HepG2 (cell line): Measurements from ENCODE around the gene BMERB1. TPM values are rescaled to one million over a fixed set of nuclear protein-coding genes. Genes with fewer than 3 reads are reported as not detected.

Experiments used
- ATAC-seq: fragments of 200-7000 bp; cut with Tn5 transposase; 3 replicates; pipeline ENCODE4 v1.9.1; 2020; ENCODE audit warnings: mild to moderate bottlenecking, moderate library complexity
- BruUV-seq: library from RNA; stranded (reverse); fragments of 400-500 nt; replicated peaks from 2 replicates; lab custom pipeline; 2021; lab: Mats Ljungman, UMichigan
- CTCF ChIA-PET: fragments of 300-600 bp; formaldehyde crosslinking; extraction: SDS; loops from one replicate; lab custom pipeline; 2021; ENCODE audit warnings: low total read pairs, inconsistent platforms, low intra/inter-chr PET ratio; lab: Yijun Ruan, JAX
- POLR2A ChIA-PET: fragments of 350-600 bp; sonication (Branson Sonifier 250); formaldehyde crosslinking; loops from one replicate; lab custom pipeline; 2020; ENCODE audit warnings: antibody characterized with exemption, inconsistent platforms; lab: Yijun Ruan, JAX
- DNase-seq: peaks from one replicate; pipeline ENCODE4 v3.0.0-alpha.2; 2015; ENCODE audit warnings: low spot score
- FAIRE-seq: peaks from 3 replicates; lab custom pipeline; 2011; peaks lifted over from hg19 to GRCh38; lab: Jason Lieb, UNC
- H2AFZ ChIP-seq: one replicate; pipeline ENCODE4 v1.6.1; 2011; ENCODE audit warnings: low read length, inconsistent platforms
- H3K27ac ChIP-seq: fragments of 300-600 bp; 3 replicates; pipeline ENCODE4 v1.8.0; 2011; ENCODE audit warnings: mixed run types, mild to moderate bottlenecking, mixed read lengths, low read length, inconsistent platforms; ENCODE audit not compliant: insufficient read depth; ENCODE audit errors: extremely low read length
- H3K27me3 ChIP-seq, 2 experiments: fragments of 200-600 bp in 1 of 2; 2 replicates in 1 of 2; 3 replicates in 1 of 2; pipeline versions ENCODE4 v1.6.0 to v1.8.0; 2011; ENCODE audit warnings: low read length in 2 of 2, mild to moderate bottlenecking in 2 of 2, moderate library complexity in 2 of 2, inconsistent platforms in 1 of 2; ENCODE audit not compliant: insufficient read depth in 2 of 2, control insufficient read depth in 1 of 2
- H3K36me3 ChIP-seq, 2 experiments: fragments of 200-600 bp in 1 of 2; replicated peaks in 1 of 2; 2 replicates in 1 of 2; 3 replicates in 1 of 2; pipeline versions ENCODE4 v1.5.1 to v1.8.0; 2011; ENCODE audit warnings: low read length in 2 of 2, inconsistent platforms in 1 of 2; ENCODE audit not compliant: insufficient read depth in 2 of 2, control insufficient read depth in 1 of 2
- H3K4me1 ChIP-seq: 2 replicates; pipeline ENCODE4 v1.5.1; 2012; ENCODE audit warnings: low read length, inconsistent platforms; ENCODE audit not compliant: insufficient read depth
- H3K4me2 ChIP-seq: 2 replicates; pipeline ENCODE4 v1.6.0; 2011; ENCODE audit warnings: low read depth, low read length, inconsistent platforms
- H3K4me3 ChIP-seq, 3 experiments: fragments of 200-600 bp in 1 of 3; sonication (generic), shearing (Covaris generic) in 1 of 3; replicated peaks in 1 of 3; 2 replicates each; pipeline ENCODE4 v1.5.1; 2011 to 2016; ENCODE audit warnings: low read length in 3 of 3, inconsistent platforms in 2 of 3, low read depth in 2 of 3, mild to moderate bottlenecking in 2 of 3, control low read depth in 1 of 3, mixed read lengths in 1 of 3; ENCODE audit not compliant: insufficient read depth in 1 of 3
- H3K79me2 ChIP-seq: one replicate; pipeline ENCODE4 v1.6.1; 2011; ENCODE audit warnings: low read length, inconsistent platforms; ENCODE audit not compliant: insufficient read depth
- H3K9ac ChIP-seq: 2 replicates; pipeline ENCODE4 v1.6.0; 2011; ENCODE audit warnings: mild to moderate bottlenecking, low read depth, low read length, inconsistent platforms; ENCODE audit not compliant: insufficient read depth
- H3K9me3 ChIP-seq: 2 replicates; pipeline ENCODE4 v1.5.1; 2012; ENCODE audit warnings: mild to moderate bottlenecking, low read length
- H4K20me1 ChIP-seq: 2 replicates; pipeline ENCODE4 v1.6.0; 2011; ENCODE audit warnings: inconsistent platforms, mild to moderate bottlenecking, low read length, moderate library complexity; ENCODE audit not compliant: insufficient read depth
- DRAP1 ChIP-seq: IDR thresholded peaks from 2 replicates; pipeline ENCODE4 v1.6.1; 2016; ENCODE audit warnings: missing genetic modification reagents, missing compliant biosample characterization
- EP300 ChIP-seq, 3 experiments: sonication (generic) in 1 of 3; formaldehyde crosslinking in 1 of 3; IDR thresholded peaks; 2 replicates each; pipeline versions ENCODE4 v1.5.1 to v1.6.1; 2011 to 2020; ENCODE audit warnings: low read depth in 2 of 3, low read length in 2 of 3, borderline replicate concordance in 1 of 3, improper control_type of control experiment in 1 of 3, mild to moderate bottlenecking in 1 of 3, missing genetic modification reagents in 1 of 3, moderate library complexity in 1 of 3
- FOXA1 ChIP-seq, 2 experiments: fragments of 450-650 bp in 1 of 2; sonication (generic) in 1 of 2; formaldehyde crosslinking in 1 of 2; IDR thresholded peaks; 2 replicates each; pipeline versions ENCODE4 v1.4.0 to v1.6.1; 2016 to 2020; ENCODE audit warnings: missing genetic modification reagents in 1 of 2
- KDM6A ChIP-seq: IDR thresholded peaks from 2 replicates; pipeline ENCODE4 v1.6.1; 2016; ENCODE audit warnings: low read depth
- LRRFIP1 ChIP-seq: sonication (generic); formaldehyde crosslinking; conservative IDR thresholded peaks from 2 replicates; pipeline ENCODE4 v1.4.0; 2020; ENCODE audit warnings: missing genetic modification reagents
- MZF1 ChIP-seq: sonication (generic); formaldehyde crosslinking; IDR thresholded peaks from 2 replicates; pipeline ENCODE4 v1.8.1; 2023; ENCODE audit warnings: mild to moderate bottlenecking, missing genetic modification reagents, borderline replicate concordance
- NCOA2 ChIP-seq: sonication (generic); formaldehyde crosslinking; IDR thresholded peaks from 2 replicates; pipeline ENCODE4 v1.8.0; 2022; ENCODE audit warnings: inconsistent platforms
- PLRG1 ChIP-seq: fragments of 450-650 bp; conservative IDR thresholded peaks from 2 replicates; pipeline ENCODE4 v1.6.1; 2016
- RCOR2 ChIP-seq: IDR thresholded peaks from 2 replicates; pipeline ENCODE4 v1.6.1; 2016; ENCODE audit warnings: missing biosample characterization, missing genetic modification reagents
- REPIN1 ChIP-seq: sonication (generic); formaldehyde crosslinking; IDR thresholded peaks from 2 replicates; pipeline ENCODE4 v1.8.0; 2022; ENCODE audit warnings: missing genetic modification reagents, low read depth, mild to moderate bottlenecking, borderline replicate concordance
- RORA ChIP-seq: sonication (generic); formaldehyde crosslinking; IDR thresholded peaks from 2 replicates; pipeline ENCODE4 v1.5.0; 2020; ENCODE audit warnings: mild to moderate bottlenecking, missing genetic modification reagents, moderate library complexity
- SAP130 ChIP-seq: IDR thresholded peaks from 2 replicates; pipeline ENCODE4 v1.6.1; 2016; ENCODE audit warnings: low read depth
- SOX13 ChIP-seq, 3 experiments: fragments of 450-650 bp in 1 of 3; sonication (generic) in 1 of 3; formaldehyde crosslinking in 1 of 3; IDR thresholded peaks in 2 of 3; conservative IDR thresholded peaks in 1 of 3; 2 replicates each; pipeline versions ENCODE4 v1.5.0 to v1.6.1; 2016 to 2020; ENCODE audit warnings: antibody characterized with exemption in 1 of 3, mild to moderate bottlenecking in 1 of 3, missing compliant biosample characterization in 1 of 3, missing genetic modification reagents in 1 of 3, moderate library complexity in 1 of 3
- THAP11 ChIP-seq: IDR thresholded peaks from 2 replicates; pipeline ENCODE4 v1.6.1; 2016; ENCODE audit warnings: missing biosample characterization, missing genetic modification reagents
- ZFYVE20 ChIP-seq: sonication (generic); formaldehyde crosslinking; IDR thresholded peaks from 2 replicates; pipeline ENCODE4 v1.8.0; 2023; ENCODE audit warnings: low read depth, mild to moderate bottlenecking, moderate library complexity, missing genetic modification reagents, borderline replicate concordance
- ZNF605 ChIP-seq: sonication (generic); formaldehyde crosslinking; IDR thresholded peaks from 2 replicates; pipeline ENCODE4 v1.8.0; 2022; ENCODE audit warnings: mild to moderate bottlenecking, missing genetic modification reagents
- ZNF644 ChIP-seq: IDR thresholded peaks from 2 replicates; pipeline ENCODE4 v1.6.1; 2016; ENCODE audit warnings: low read depth
- WGBS: methylation state at CpG from one replicate; pipeline ENCODE4 v1.1.6; 2017; ENCODE audit warnings: low lambda C conversion rate; 5-methylcytosine and 5-hydroxymethylcytosine counted together
- in situ Hi-C: cut with HindIII; loops from 2 replicates; pipeline ENCODE4 v1.10.0; 2017; ENCODE audit warnings: low pct_unique_long_range_greater_than_20kb; ENCODE audit not compliant: extremely low pct_ligation_motif_present
- intact Hi-C: fragments of 100-400 bp; cut with micrococcal nuclease; formaldehyde crosslinking; loops from one replicate; pipeline ENCODE4 v1.10.0; 2022; ENCODE audit not compliant: unreplicated experiment
- polyA plus RNA-seq, 8 experiments: library from polyadenylated mRNA; depleted of rRNA in 3 of 8; stranded (reverse) in 7 of 8; unstranded in 1 of 8; fragments of >200 nt; fragmentation: Illumina TruSeq in 4 of 8; extraction: Trizol in 4 of 8; gene quantifications; 2 replicates each; pipeline versions ENCODE4 v1.2.1 to v1.2.3, GENCODE V29; 2011 to 2016; ENCODE audit warnings: low read depth in 4 of 8, missing spikeins in 1 of 8, mixed read lengths in 1 of 8; ENCODE audit not compliant: insufficient read depth in 1 of 8
- total RNA-seq, 5 experiments: library from RNA; depleted of rRNA; stranded (reverse); fragments of >200 nt; fragmentation: Illumina TruSeq; extraction: Trizol; gene quantifications; 2 replicates each; pipeline ENCODE4 v1.2.3, GENCODE V29; 2016; ENCODE audit warnings: low read depth in 1 of 5
- TF ChIP-seq, protein P1 (sequence below): sonication (generic); formaldehyde crosslinking; IDR thresholded peaks from 2 replicates; pipeline ENCODE4 v1.5.0; 2020; ENCODE audit warnings: missing genetic modification reagents

Gene BMERB1
- total and polyA plus RNA-seq, 2 of the 13 experiments (the other 11 are each of a cell fraction or from before 2014, with no cell fraction given): 1.4 TPM

- FAIRE-seq: no peak
- ATAC-seq: no peak
- POLR2A ChIA-PET: no interaction called here
- peaks cover 49% of the 10 kb centered on the region for H3K4me1 ChIP-seq
- H3K36me3 ChIP-seq: no peaks in the 10 kb centered on the region
- H3K27me3 ChIP-seq: no peaks in the 10 kb centered on the region
- BruUV-seq: no TSS peak
- WGBS: 16% methylated on average over 5 of the region's 5 CpGs
- no peaks in the 10 kb centered on the region for H3K79me2 ChIP-seq
- H4K20me1 ChIP-seq: no peaks in the 10 kb centered on the region
- CTCF ChIA-PET: no interaction called here
- no peaks in the 10 kb centered on the region for H3K9me3 ChIP-seq
- peak; percentile 70 for DNase-seq
- H3K4me2 ChIP-seq: no peak overlapping the region
- no peak overlapping the region for H3K4me3 ChIP-seq
- H3K27ac ChIP-seq: no peak overlapping the region
- in situ Hi-C loops (no loop called here), intact Hi-C loops (no loop called here)
- no peak overlapping the region for H2AFZ ChIP-seq
- no peak overlapping the region for H3K9ac ChIP-seq
- TF ChIP-seq RCOR2 (0 out of 2 replicates have a peak, but pooled peaks have one; percentile 20), KDM6A (no peak), THAP11 (CRISPR knock-in tag) (peak; percentile 23; the same call in 1 of the 2 replicates), ZNF644 (peak; percentile 87), NCOA2 (CRISPR knock-in tag) (no peak), SAP130 (CRISPR knock-in tag) (peak; percentile 20; the same call in 1 of the 2 replicates), MZF1 (CRISPR knock-in tag) (no peak), LRRFIP1 (CRISPR knock-in tag) (no peak), ZFYVE20 (CRISPR knock-in tag) (no peak), SOX13 (IDR thresholded peaks at IDR 0.05) (no peak), SOX13 (CRISPR knock-in tag; conservative IDR thresholded peaks at IDR 0.05 in 1 of 2, IDR thresholded peaks at IDR 0.05 in 1 of 2) (peak in 1 of 2 experiments; percentile 18; a peak in 1 of 4 replicates), ZNF605 (no peak), FOXA1 (IDR thresholded peaks at IDR 0.05) (no peak), FOXA1 (CRISPR knock-in tag; IDR thresholded peaks at IDR 0.05) (peak; percentile 74), RORA (no peak), PLRG1 (no peak), DRAP1 (CRISPR knock-in tag) (no peak), EP300 (IDR thresholded peaks at IDR 0.05; ENCODE audit: low read depth in 2 of 2, low read length in 2 of 2) (peak in 1 of 2 experiments; percentile 61; a peak in 1 of 4 replicates), EP300 (CRISPR knock-in tag; IDR thresholded peaks at IDR 0.05; ENCODE audit: borderline replicate concordance) (no peak), REPIN1 (CRISPR knock-in tag) (no peak)
- TF ChIP-seq, protein P1, sequence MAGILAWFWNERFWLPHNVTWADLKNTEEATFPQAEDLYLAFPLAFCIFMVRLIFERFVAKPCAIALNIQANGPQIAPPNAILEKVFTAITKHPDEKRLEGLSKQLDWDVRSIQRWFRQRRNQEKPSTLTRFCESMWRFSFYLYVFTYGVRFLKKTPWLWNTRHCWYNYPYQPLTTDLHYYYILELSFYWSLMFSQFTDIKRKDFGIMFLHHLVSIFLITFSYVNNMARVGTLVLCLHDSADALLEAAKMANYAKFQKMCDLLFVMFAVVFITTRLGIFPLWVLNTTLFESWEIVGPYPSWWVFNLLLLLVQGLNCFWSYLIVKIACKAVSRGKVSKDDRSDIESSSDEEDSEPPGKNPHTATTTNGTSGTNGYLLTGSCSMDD (CRISPR knock-in tag): no peak
These were observed 50.3 kb downstream of the BMERB1 start for GRCh38 chr16:15484662-15485061.
